WTC11 (cell line): ENCODE measurements around the gene TIMM13. TPM values are rescaled to one million over a fixed set of nuclear protein-coding genes. Genes with fewer than 3 reads are reported as not detected.
A peak's percentile ranks its signal among the peaks of the same experiment; 100 is the strongest.

Experiments
- ATAC-seq: fragments of 200-7000 bp; cut with Tn5 transposase; 2 replicates; pipeline ENCODE4 v1.10.0; 2021; ENCODE audit warnings: mild to moderate bottlenecking, moderate library complexity
- CTCF ChIA-PET: fragments of 300-600 bp; sonication (Branson Sonifier 250); formaldehyde crosslinking; loops from one replicate; lab custom pipeline; 2021; ENCODE audit warnings: antibody characterized with exemption; lab: Charles Lee
- POLR2A ChIA-PET: fragments of 350-600 bp; sonication (Branson Sonifier 250); formaldehyde crosslinking; loops from one replicate; lab custom pipeline; 2021; ENCODE audit warnings: antibody characterized with exemption; lab: Charles Lee
- DNase-seq: peaks from one replicate; pipeline ENCODE4 v3.0.0; 2021; ENCODE audit warnings: low spot score
- H3K27ac Mint-ChIP-seq: 2 replicates; pipeline ENCODE4 v1.8.0; 2021; ENCODE audit warnings: mixed read lengths
- H3K27me3 Mint-ChIP-seq: 2 replicates; pipeline ENCODE4 v1.8.0; 2021; ENCODE audit warnings: low read depth, mild to moderate bottlenecking, moderate library complexity, mixed read lengths
- H3K36me3 Mint-ChIP-seq: 2 replicates; pipeline ENCODE4 v1.8.0; 2021; ENCODE audit warnings: mixed read lengths
- H3K4me1 Mint-ChIP-seq: 2 replicates; pipeline ENCODE4 v1.8.0; 2022; ENCODE audit warnings: mixed read lengths
- H3K4me3 Mint-ChIP-seq: 2 replicates; pipeline ENCODE4 v1.8.0; 2021; ENCODE audit warnings: mild to moderate bottlenecking, moderate library complexity, mixed read lengths
- H3K9me3 Mint-ChIP-seq: 2 replicates; pipeline ENCODE4 v1.8.0; 2021; ENCODE audit warnings: mixed read lengths
- E2F1 ChIP-seq: sonication (generic); formaldehyde crosslinking; IDR thresholded peaks from 2 replicates; pipeline ENCODE4 v1.8.0; 2022; ENCODE audit warnings: mild to moderate bottlenecking, missing genetic modification reagents
- E2F4 ChIP-seq: sonication (generic); formaldehyde crosslinking; IDR thresholded peaks from 2 replicates; pipeline ENCODE4 v1.8.1; 2022; ENCODE audit warnings: low read depth, mild to moderate bottlenecking, moderate library complexity, missing genetic modification reagents, borderline replicate concordance
- FOXK1 ChIP-seq: sonication (generic); formaldehyde crosslinking; IDR thresholded peaks from 2 replicates; pipeline ENCODE4 v1.8.0; 2022; ENCODE audit warnings: mild to moderate bottlenecking, moderate library complexity, missing genetic modification reagents
- MYBL2 ChIP-seq: sonication (generic); formaldehyde crosslinking; IDR thresholded peaks from 2 replicates; pipeline ENCODE4 v1.8.1; 2023; ENCODE audit warnings: mild to moderate bottlenecking, moderate library complexity, missing genetic modification reagents
- NFE2L1 ChIP-seq: sonication (generic); formaldehyde crosslinking; IDR thresholded peaks from 2 replicates; pipeline ENCODE4 v1.8.1; 2023; ENCODE audit warnings: missing genetic modification reagents
- SMAD3 ChIP-seq: sonication (generic); formaldehyde crosslinking; IDR thresholded peaks from 2 replicates; pipeline ENCODE4 v1.8.0; 2022; ENCODE audit warnings: missing genetic modification reagents, mild to moderate bottlenecking, borderline replicate concordance
- SOX15 ChIP-seq: fragments of 250-450 bp; sonication (Bioruptor Pico); IDR thresholded peaks from 2 replicates; pipeline ENCODE4 v1.9.0; 2021; ENCODE audit warnings: mild to moderate bottlenecking
- TEAD4 ChIP-seq: sonication (generic); formaldehyde crosslinking; IDR thresholded peaks from 2 replicates; pipeline ENCODE4 v1.8.0; 2022; ENCODE audit warnings: mild to moderate bottlenecking, missing genetic modification reagents
- TP53 ChIP-seq: sonication (generic); formaldehyde crosslinking; IDR thresholded peaks from 2 replicates; pipeline ENCODE4 v1.8.1; 2023; ENCODE audit warnings: mild to moderate bottlenecking, missing genetic modification reagents
- ZBTB21 ChIP-seq: sonication (generic); formaldehyde crosslinking; IDR thresholded peaks from 2 replicates; pipeline ENCODE4 v1.8.1; 2023; ENCODE audit warnings: mild to moderate bottlenecking, missing genetic modification reagents, borderline replicate concordance
- ZNF232 ChIP-seq: sonication (generic); formaldehyde crosslinking; IDR thresholded peaks from 2 replicates; pipeline ENCODE4 v1.8.0; 2022; ENCODE audit warnings: mild to moderate bottlenecking, missing genetic modification reagents
- ZNF263 ChIP-seq: sonication (generic); formaldehyde crosslinking; IDR thresholded peaks from 2 replicates; pipeline ENCODE4 v1.8.1; 2022; ENCODE audit warnings: low read depth, mild to moderate bottlenecking, moderate library complexity, missing genetic modification reagents
- ZNF512 ChIP-seq: sonication (generic); formaldehyde crosslinking; IDR thresholded peaks from 2 replicates; pipeline ENCODE4 v1.8.1; 2022; ENCODE audit warnings: missing genetic modification reagents, borderline replicate concordance
- total RNA-seq: library from RNA; stranded (reverse); gene quantifications from 3 replicates; pipeline ENCODE4 v1.2.3, GENCODE V29; 2021
- TF ChIP-seq, protein P1 (sequence below): fragments of 250-450 bp; sonication (Bioruptor Pico); IDR thresholded peaks from 2 replicates; pipeline ENCODE4 v1.9.0; 2021; ENCODE audit warnings: moderate library complexity, mild to moderate bottlenecking, inconsistent platforms, borderline replicate concordance
- TF ChIP-seq, protein P2 (sequence below): sonication (generic); formaldehyde crosslinking; IDR thresholded peaks from 2 replicates; pipeline ENCODE4 v1.8.1; 2023; ENCODE audit warnings: mild to moderate bottlenecking, missing genetic modification reagents, moderate library complexity
- TF ChIP-seq, protein P3 (sequence below): fragments of 250-450 bp; sonication (Bioruptor Pico); IDR thresholded peaks from 2 replicates; pipeline ENCODE4 v1.9.0; 2021; ENCODE audit warnings: mild to moderate bottlenecking
- TF ChIP-seq, protein P4 (sequence below): sonication (generic); formaldehyde crosslinking; IDR thresholded peaks from 2 replicates; pipeline ENCODE4 v1.8.1; 2023; ENCODE audit warnings: mild to moderate bottlenecking, missing genetic modification reagents, moderate library complexity
- TF ChIP-seq, protein P5 (sequence below): sonication (generic); formaldehyde crosslinking; conservative IDR thresholded peaks from 2 replicates; pipeline ENCODE4 v1.8.1; 2022; ENCODE audit warnings: mild to moderate bottlenecking, missing genetic modification reagents

The TIMM13 gene
- total RNA-seq, 1 experiment from 2014 or later, result 342 TPM

DNA sequence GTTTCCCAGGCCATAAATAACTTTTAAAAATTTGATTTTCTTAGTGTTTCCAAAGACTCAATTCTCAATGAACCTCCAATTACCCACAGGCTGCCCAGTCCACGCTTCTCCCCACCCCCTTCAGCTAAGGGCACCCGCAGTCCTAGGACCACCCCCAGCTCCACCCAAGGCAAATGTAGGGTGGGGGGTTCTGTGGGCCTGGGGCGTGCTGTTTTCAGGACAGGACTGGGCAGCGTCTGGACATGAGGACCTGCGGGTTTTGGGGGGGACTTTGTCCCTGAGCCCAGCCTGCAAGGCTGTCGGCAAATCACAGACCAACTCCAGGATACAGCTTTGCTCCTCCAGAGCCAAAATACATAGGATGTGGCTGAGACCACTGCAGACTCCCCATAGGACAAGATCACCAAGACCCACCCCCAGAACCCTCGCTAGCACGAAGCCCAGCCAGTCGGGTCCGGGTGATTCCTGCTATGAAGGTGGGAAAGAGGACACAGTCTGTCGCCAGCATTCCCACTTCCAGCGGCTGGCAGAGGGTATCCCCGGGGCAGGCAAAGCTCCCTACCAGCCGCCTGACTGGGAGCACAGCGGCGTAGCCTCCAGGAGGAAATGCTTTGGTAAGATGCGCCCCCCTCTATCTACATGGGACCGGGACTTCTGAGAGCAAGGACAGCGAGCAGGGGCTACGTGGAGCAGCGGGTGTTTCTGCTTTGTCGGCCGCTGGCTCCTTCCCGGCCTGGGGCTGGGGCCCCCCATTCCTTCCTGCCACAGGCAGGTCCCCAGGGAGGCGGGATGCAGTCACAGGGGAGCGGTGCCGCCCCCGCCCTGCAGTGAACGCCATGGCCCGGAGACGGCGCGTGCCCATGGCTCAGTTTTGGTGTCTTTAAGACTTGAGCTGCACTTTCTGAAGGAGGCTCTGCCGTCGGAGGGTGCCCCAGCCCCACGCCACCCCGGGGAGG, 1.6 kb upstream of the TIMM13 start (continued):
- TF ChIP-seq ZNF512, result no peak
- no peak for TF ChIP-seq ZBTB21 (CRISPR knock-in tag)
- no peak for TF ChIP-seq NFE2L1
- no peak for TF ChIP-seq ZNF232 (CRISPR knock-in tag)
- TF ChIP-seq, protein P1, sequence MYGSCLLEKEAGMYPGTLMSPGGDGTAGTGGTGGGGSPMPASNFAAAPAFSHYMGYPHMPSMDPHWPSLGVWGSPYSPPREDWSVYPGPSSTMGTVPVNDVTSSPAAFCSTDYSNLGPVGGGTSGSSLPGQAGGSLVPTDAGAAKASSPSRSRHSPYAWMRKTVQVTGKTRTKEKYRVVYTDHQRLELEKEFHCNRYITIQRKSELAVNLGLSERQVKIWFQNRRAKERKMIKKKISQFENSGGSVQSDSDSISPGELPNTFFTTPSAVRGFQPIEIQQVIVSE, result no peak
- TF ChIP-seq SMAD3, result no peak
- TF ChIP-seq, all 79 proteins: peak for 0

- ATAC-seq, result peak; percentile 8
- ChIA-PET POLR2A (interaction anchor here (0.6 to 2.4 kb wide), 10 partner anchors 25 to 386 kb away, joined by 3 to 14 read pairs (median 4); partner anchors contain the start of genes GADD45B, LMNB2 and LSM7), CTCF (interaction anchor here (0.6 to 3.0 kb wide), 13 partner anchors 11 to 272 kb away, joined by 3 to 19 read pairs (median 5); partner anchors contain the start of genes GADD45B and LMNB2)
- Mint-ChIP-seq H3K4me3 (peak overlapping the region; percentile 88), H3K27me3 (no peaks in the 10 kb centered on the region), H3K27ac (peak overlapping the region; percentile 97), H3K36me3 (peaks cover 11% of the 10 kb centered on the region), H3K9me3 (no peaks in the 10 kb centered on the region), H3K4me1 (peaks cover 27% of the 10 kb centered on the region)
- TF ChIP-seq, protein P2, sequence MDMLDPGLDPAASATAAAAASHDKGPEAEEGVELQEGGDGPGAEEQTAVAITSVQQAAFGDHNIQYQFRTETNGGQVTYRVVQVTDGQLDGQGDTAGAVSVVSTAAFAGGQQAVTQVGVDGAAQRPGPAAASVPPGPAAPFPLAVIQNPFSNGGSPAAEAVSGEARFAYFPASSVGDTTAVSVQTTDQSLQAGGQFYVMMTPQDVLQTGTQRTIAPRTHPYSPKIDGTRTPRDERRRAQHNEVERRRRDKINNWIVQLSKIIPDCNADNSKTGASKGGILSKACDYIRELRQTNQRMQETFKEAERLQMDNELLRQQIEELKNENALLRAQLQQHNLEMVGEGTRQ, result no peak
- peak; percentile 68 for DNase-seq
Observed at GRCh38 chr19:2428321-2428690, 920 bp upstream of the TIMM13 start.

DNA sequence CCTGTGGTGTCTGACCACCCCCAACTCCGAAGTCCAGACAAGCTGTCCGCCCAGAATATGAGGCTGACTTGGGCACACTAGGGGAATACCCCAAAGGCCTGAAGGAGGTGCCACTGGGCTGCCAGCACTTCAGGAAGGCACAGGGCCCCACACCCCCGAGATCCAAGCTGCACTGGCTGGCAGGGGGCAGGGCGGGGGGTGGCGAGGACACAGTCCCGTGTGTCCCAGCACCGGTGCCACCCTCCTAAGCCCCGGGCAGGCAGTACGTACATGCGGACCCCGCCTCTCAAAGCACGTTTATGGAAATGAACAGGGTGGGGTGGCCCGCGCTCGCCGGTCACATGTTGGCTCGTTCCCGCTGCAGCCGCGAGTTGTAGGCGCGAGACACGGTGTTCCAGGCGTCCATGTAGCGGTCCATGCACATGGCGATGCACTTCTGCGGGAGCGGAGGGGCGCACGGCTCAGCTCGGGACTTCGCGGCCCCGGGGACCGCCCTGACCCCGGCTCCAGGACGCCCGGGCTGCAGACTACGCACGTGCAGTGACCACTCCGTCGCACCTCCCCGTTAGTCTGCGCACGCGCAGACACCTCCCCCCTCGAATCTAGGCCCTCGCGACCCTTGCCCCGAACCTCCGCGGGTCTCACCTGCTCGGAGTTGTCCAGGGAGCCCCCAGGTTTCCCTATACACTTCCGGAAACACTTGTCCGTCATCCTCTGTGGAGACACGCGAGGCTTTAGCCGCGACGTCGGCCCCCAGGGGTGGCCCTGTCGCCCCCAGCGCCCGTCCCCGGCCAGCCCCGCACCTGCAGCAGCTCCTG, 566 bp downstream of the TIMM13 start:
- ChIA-PET POLR2A (interaction anchor here (1.0 to 2.4 kb wide), 8 partner anchors 30 to 385 kb away, joined by 3 to 14 read pairs (median 5); partner anchors contain the start of genes GADD45B and LMNB2), CTCF (interaction anchor here (1.0 to 2.7 kb wide), 7 partner anchors 30 to 210 kb away, joined by 4 to 14 read pairs (median 11); partner anchors contain the start of gene LMNB2)
- H3K4me1 Mint-ChIP-seq, result peaks cover 27% of the 10 kb centered on the region
- no peaks in the 10 kb centered on the region for H3K9me3 Mint-ChIP-seq
- ATAC-seq, result peak; percentile 3
- H3K27me3 Mint-ChIP-seq, result no peaks in the 10 kb centered on the region
- H3K36me3 Mint-ChIP-seq, result peaks cover 6% of the 10 kb centered on the region
- peak; percentile 61 for DNase-seq
- peak overlapping the region; percentile 88 for H3K4me3 Mint-ChIP-seq
- H3K27ac Mint-ChIP-seq, result peak overlapping the region; percentile 96
- peak; percentile 81; the same call in 1 of the 2 replicates for TF ChIP-seq E2F1 (CRISPR knock-in tag)
- TF ChIP-seq, protein P3, sequence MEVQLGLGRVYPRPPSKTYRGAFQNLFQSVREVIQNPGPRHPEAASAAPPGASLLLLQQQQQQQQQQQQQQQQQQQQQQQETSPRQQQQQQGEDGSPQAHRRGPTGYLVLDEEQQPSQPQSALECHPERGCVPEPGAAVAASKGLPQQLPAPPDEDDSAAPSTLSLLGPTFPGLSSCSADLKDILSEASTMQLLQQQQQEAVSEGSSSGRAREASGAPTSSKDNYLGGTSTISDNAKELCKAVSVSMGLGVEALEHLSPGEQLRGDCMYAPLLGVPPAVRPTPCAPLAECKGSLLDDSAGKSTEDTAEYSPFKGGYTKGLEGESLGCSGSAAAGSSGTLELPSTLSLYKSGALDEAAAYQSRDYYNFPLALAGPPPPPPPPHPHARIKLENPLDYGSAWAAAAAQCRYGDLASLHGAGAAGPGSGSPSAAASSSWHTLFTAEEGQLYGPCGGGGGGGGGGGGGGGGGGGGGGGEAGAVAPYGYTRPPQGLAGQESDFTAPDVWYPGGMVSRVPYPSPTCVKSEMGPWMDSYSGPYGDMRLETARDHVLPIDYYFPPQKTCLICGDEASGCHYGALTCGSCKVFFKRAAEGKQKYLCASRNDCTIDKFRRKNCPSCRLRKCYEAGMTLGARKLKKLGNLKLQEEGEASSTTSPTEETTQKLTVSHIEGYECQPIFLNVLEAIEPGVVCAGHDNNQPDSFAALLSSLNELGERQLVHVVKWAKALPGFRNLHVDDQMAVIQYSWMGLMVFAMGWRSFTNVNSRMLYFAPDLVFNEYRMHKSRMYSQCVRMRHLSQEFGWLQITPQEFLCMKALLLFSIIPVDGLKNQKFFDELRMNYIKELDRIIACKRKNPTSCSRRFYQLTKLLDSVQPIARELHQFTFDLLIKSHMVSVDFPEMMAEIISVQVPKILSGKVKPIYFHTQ (CRISPR knock-in tag), result peak; percentile 60; the same call in 1 of the 2 replicates
- TF ChIP-seq, protein P4, sequence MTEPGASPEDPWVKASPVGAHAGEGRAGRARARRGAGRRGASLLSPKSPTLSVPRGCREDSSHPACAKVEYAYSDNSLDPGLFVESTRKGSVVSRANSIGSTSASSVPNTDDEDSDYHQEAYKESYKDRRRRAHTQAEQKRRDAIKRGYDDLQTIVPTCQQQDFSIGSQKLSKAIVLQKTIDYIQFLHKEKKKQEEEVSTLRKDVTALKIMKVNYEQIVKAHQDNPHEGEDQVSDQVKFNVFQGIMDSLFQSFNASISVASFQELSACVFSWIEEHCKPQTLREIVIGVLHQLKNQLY (CRISPR knock-in tag), result peak; percentile 79; the same call in 1 of the 2 replicates
- TF ChIP-seq TEAD4 (CRISPR knock-in tag), result no peak
- 0 out of 2 replicates have a peak, but pooled peaks have one; percentile 13 for TF ChIP-seq E2F4 (CRISPR knock-in tag)
- TF ChIP-seq MYBL2 (CRISPR knock-in tag), result peak; percentile 22; the same call in 1 of the 2 replicates
- TF ChIP-seq FOXK1, result peak; percentile 56; the same call in 1 of the 2 replicates
- peak; percentile 62 for TF ChIP-seq TP53 (CRISPR knock-in tag)
- no peak for TF ChIP-seq SOX15
- TF ChIP-seq, protein P5, sequence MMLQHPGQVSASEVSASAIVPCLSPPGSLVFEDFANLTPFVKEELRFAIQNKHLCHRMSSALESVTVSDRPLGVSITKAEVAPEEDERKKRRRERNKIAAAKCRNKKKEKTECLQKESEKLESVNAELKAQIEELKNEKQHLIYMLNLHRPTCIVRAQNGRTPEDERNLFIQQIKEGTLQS (CRISPR knock-in tag), result no peak
- TF ChIP-seq ZNF263 (CRISPR knock-in tag), result peak; percentile 43; the same call in 1 of the 2 replicates
